DMS53 (cell line): Measurements from ENCODE around the gene FREM3.
A peak's percentile ranks its signal among the peaks of the same experiment; 100 is the strongest.
"Not testable (repeated sequence)": the region's sequence is repeated elsewhere in the genome, so short reads cannot be mapped to it uniquely, and the experiment has no call there.

Experiments used
- DNase-seq: peaks from one replicate; lab custom pipeline; 2025; lab: John Stamatoyannopoulos, UW

The FREM3 gene

GRCh38 chr4:143581331-143581946 is 119.0 kb downstream of the FREM3 start:
- no peak for DNase-seq

DNA sequence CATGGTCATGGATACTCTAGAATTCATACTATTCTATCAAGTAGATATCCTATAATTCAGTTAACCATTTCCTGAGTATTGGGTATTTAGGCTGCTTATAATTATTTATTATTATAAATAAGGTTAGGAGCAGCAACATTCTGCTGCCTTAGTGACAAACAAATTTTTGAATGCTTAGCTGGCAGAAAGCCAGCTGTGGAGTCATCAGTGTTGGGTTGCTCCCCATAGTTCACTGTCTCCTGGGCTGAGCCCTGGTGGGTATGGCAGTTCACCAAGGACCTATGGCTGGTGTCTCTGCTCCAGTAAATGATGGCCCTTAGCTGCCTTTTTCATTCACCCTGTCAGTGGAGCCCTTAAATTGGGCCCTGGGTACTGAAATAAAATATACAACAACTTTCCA is 125.1 kb downstream of the FREM3 start:
- DNase-seq: no peak

DNA sequence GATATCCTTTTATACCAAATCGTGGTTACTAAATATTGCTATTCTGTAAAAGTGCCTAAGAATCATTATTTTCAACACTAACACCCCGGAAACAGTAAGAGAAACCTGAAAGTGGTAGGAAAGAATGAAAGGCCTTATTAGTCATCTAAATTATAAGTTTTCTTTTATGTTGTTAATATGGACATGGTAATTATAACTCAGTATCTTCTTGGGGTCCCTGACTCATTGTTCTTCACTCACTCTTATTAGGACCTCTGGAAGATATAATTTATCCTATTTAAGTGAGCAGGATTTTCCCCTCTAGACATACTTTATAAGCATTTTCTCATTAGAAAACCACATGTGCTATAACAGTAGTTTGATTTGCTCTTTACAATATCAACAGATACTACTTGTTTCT is 136.0 kb downstream of the FREM3 start:
- DNase-seq: no peak

DNA sequence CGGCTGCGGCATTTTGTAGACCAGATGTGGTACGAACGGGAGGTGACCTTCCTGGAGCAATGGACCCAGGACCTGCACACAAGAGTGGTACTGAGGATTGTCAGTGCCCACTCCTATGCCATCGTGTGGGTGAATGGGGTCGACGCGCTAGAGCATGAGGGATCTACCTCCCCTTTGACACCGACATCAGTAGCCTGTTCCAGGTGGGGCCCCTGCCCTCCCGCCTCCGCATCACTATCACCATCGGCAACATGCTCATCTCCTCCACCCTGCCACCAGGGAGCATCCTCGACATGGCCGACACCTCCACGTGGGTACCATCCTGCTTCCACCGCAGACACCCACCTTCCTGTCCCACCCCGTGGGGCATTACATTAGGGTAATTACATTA is 140.7 kb downstream of the FREM3 start:
- DNase-seq: peak; percentile 64

GRCh38 chr4:143558823-143559756 is 141.4 kb downstream of the FREM3 start:
- peak; percentile 92 for DNase-seq

GRCh38 chr4:143558286-143558685 is 142.2 kb downstream of the FREM3 start:
- peak; percentile 7 for DNase-seq

- DNase-seq: no peak
Measured at GRCh38 chr4:143555676-143556075, 144.8 kb downstream of the FREM3 start.

GRCh38 chr4:143554728-143555597 is 145.5 kb downstream of the FREM3 start:
- no peak for DNase-seq

GRCh38 chr4:143549928-143550327 is 150.5 kb downstream of the FREM3 start:
- no peak for DNase-seq

GRCh38 chr4:143539670-143540023 is 160.8 kb downstream of the FREM3 start:
- no peak for DNase-seq

GRCh38 chr4:143538979-143539669 is 161.4 kb downstream of the FREM3 start:
- no peak for DNase-seq

GRCh38 chr4:143531788-143532491 is 168.5 kb downstream of the FREM3 start:
- DNase-seq: peak; percentile 29

GRCh38 chr4:143531380-143531779 is 169.1 kb downstream of the FREM3 start:
- DNase-seq: peak; percentile 10

- DNase-seq: not testable (repeated sequence)
Measured at GRCh38 chr4:143528046-143528445, 172.4 kb downstream of the FREM3 start.
